SJCRH30 (cell line): Measurements from ENCODE around the gene PDF. TPM values are rescaled to one million over a fixed set of nuclear protein-coding genes. Genes with fewer than 3 reads are reported as not detected.

Experiments
- DNase-seq, 2 experiments: peaks; one replicate each; pipeline ENCODE4 v3.0.0-alpha.2; 2015 to 2020
- H3K27ac ChIP-seq: fragments of 250-450 bp; sonication (Bioruptor Pico); 2 replicates; pipeline ENCODE4 v1.5.1; 2020; ENCODE audit warnings: mild to moderate bottlenecking, moderate library complexity
- H3K27me3 ChIP-seq: fragments of 250-450 bp; sonication (Bioruptor Pico); 2 replicates; pipeline ENCODE4 v1.5.1; 2020; ENCODE audit warnings: mild to moderate bottlenecking, moderate library complexity
- H3K36me3 ChIP-seq: fragments of 250-450 bp; sonication (Bioruptor Pico); 2 replicates; pipeline ENCODE4 v1.5.1; 2020; ENCODE audit warnings: mild to moderate bottlenecking, moderate library complexity
- H3K4me1 ChIP-seq: fragments of 250-450 bp; sonication (Bioruptor Pico); 2 replicates; pipeline ENCODE4 v1.5.1; 2020; ENCODE audit warnings: mild to moderate bottlenecking, moderate library complexity
- H3K4me3 ChIP-seq: fragments of 250-450 bp; sonication (Bioruptor Pico); 2 replicates; pipeline ENCODE4 v1.5.1; 2020; ENCODE audit warnings: mild to moderate bottlenecking, moderate library complexity
- H3K9me3 ChIP-seq: fragments of 250-450 bp; sonication (Bioruptor Pico); replicated peaks from 2 replicates; pipeline ENCODE4 v1.5.1; 2020; ENCODE audit warnings: mild to moderate bottlenecking, moderate library complexity
- total RNA-seq: library from RNA; depleted of rRNA; stranded (reverse); fragments of >200 nt; shearing (Covaris generic); gene quantifications from 2 replicates; pipeline ENCODE4 v1.2.3, GENCODE V29; 2014

PDF gene
- total RNA-seq, 1 experiment from 2014 or later = 10.3 TPM

DNA sequence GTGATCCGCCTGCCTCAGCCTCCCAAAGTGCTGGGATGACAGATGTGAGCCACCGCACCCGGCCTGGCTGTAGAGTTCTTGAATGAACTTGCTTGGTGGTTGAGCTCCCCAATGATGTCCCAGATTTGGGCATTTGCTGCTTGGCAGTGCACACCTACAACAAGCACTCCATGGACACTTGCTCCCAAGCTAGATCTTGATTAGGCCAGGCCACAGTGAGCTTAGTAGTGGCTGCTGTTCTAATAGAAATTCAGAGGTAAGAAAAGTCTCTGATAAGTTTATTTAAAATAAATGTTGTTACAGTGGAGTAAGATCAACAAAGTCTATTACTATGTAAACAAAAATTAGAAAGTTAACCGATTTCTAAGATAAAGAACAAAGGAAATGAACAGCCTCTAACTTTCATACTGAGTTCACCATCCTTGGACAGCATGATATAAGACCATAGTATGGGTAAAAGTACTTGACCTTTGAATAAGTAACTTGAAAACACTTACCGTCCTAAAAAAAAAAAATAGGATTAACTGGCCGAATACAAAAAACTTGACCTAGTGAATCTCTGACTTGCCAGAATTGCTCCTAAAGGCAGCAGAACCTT is 20.2 kb upstream of the PDF start:
- no peak overlapping the region for H3K27ac ChIP-seq
- no peaks in the 10 kb centered on the region for H3K27me3 ChIP-seq
- H3K4me1 ChIP-seq = no peaks in the 10 kb centered on the region
- no peak for DNase-seq
- H3K36me3 ChIP-seq = no peaks in the 10 kb centered on the region
- no peak overlapping the region for H3K4me3 ChIP-seq
- H3K9me3 ChIP-seq = no peaks in the 10 kb centered on the region

DNA sequence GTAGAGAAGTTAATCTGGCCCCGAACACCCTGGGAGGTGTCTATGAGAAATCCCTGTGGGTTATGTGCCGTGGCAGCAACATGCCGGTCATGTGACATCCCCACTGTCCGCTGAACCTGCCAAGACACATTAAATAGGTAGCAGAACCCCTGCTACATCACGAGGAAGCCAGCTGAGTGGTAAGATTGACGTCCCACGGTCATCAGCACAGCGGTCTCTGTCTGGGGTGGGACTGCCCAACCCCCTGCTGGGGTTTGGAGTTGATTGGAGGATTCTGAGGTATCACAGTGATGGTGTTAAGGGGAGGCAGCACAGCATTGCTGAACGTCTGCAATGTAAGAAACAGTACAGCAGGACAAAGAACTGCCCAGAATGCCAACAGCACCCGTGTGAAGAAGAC is 19.1 kb upstream of the PDF start:
- no peaks in the 10 kb centered on the region for H3K9me3 ChIP-seq
- H3K4me3 ChIP-seq = no peak overlapping the region
- H3K36me3 ChIP-seq = no peaks in the 10 kb centered on the region
- no peaks in the 10 kb centered on the region for H3K27me3 ChIP-seq
- no peak for DNase-seq
- H3K4me1 ChIP-seq = no peaks in the 10 kb centered on the region
- H3K27ac ChIP-seq = no peak overlapping the region

DNA sequence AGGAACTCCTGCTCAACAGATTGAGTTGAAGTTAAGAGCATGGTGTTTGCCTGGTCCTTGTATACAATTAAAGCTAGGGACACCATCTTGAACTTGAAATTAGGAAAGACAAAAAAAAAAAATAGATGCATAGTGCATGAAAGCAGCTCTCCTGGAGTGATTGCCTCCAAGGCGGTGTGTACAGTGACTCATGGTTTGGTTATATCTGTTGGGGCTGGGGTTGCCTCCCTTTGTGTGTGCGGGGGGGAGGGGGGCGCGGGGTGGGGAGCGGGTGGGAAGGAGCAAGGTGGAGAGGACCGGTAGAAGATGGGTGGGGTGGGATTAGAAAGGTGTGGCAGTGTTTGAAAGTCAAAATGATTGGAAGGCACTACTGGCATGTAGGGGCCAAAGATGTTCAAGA is 17.8 kb upstream of the PDF start:
- Histone ChIP-seq H3K4me3 (no peak overlapping the region), H3K27me3 (no peaks in the 10 kb centered on the region), H3K9me3 (no peaks in the 10 kb centered on the region), H3K4me1 (no peaks in the 10 kb centered on the region), H3K36me3 (no peaks in the 10 kb centered on the region; the same call in 1 of the 2 replicates), H3K27ac (no peak overlapping the region)
- no peak for DNase-seq

DNA sequence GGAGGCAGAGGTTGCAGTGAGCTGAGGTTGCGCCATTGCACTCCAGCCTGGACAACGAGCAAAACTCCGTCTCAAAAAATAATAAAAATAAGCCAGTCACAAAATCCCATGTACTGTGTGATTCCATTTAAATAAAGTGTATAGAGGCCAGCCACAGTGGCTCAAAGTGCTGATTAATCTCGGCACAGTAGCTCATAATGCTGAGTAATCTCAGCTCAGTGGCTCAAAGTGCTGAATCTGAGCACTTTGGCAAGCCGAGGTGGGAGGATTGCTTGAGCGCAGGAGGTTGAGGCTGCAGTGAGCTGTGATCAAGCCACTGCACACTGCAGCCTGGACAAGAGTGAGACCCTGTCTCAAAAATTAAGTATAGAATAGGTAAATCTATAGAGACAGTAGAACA is 16.3 kb upstream of the PDF start:
- no peak overlapping the region for H3K27ac ChIP-seq
- DNase-seq = no peak
- H3K36me3 ChIP-seq = peaks cover 15% of the 10 kb centered on the region
- H3K4me1 ChIP-seq = no peaks in the 10 kb centered on the region
- H3K4me3 ChIP-seq = no peak overlapping the region
- no peaks in the 10 kb centered on the region for H3K9me3 ChIP-seq
- no peaks in the 10 kb centered on the region for H3K27me3 ChIP-seq

DNA sequence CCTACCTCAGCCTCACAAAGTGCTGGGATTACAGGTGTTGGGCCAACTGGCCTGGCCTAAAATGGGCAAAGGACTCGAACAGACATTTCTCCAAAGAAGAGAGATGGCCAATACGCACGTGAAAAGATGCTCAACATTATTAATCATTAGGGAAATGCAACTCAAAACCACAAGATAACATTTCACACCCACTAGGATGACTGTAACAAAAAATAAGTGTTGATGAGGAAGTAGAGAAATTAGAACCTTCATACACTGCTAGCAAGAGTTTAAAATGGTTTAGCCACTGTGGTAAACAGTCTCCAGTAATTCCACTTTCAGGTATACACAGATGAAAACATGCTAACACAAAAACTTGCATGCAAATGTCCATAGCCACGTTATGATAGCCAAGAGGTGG is 15.5 kb upstream of the PDF start:
- no peaks in the 10 kb centered on the region for H3K27me3 ChIP-seq
- H3K4me3 ChIP-seq = no peak overlapping the region
- H3K4me1 ChIP-seq = no peaks in the 10 kb centered on the region
- no peak overlapping the region for H3K27ac ChIP-seq
- no peaks in the 10 kb centered on the region for H3K9me3 ChIP-seq
- no peak for DNase-seq
- peaks cover 21% of the 10 kb centered on the region for H3K36me3 ChIP-seq

DNA sequence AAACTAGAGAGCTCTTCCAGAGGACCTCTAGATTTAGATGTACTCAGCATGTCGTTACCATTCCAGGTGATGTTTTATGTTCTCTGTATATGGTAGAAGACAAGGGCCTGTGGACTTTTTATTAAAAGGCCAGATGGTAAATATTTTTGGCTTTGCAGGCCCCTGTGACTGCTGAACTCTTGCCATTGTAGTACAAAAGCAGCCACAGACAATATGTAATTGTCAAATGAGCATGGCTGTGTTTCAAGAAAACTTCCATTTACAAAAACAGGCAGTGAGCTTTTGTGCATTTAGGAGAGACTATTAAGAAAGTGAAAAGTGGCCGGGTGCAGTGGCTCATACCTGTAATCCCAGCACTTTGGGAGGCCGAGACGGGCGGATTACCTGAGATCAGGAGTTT is 13.8 kb upstream of the PDF start:
- H3K4me1 ChIP-seq = 0 out of 2 replicates have a peak, but pooled peaks cover 3% of the 10 kb centered on the region
- no peaks in the 10 kb centered on the region for H3K9me3 ChIP-seq
- no peak overlapping the region for H3K4me3 ChIP-seq
- peaks cover 22% of the 10 kb centered on the region for H3K36me3 ChIP-seq
- no peak for DNase-seq
- no peak overlapping the region for H3K27ac ChIP-seq
- H3K27me3 ChIP-seq = no peaks in the 10 kb centered on the region

DNA sequence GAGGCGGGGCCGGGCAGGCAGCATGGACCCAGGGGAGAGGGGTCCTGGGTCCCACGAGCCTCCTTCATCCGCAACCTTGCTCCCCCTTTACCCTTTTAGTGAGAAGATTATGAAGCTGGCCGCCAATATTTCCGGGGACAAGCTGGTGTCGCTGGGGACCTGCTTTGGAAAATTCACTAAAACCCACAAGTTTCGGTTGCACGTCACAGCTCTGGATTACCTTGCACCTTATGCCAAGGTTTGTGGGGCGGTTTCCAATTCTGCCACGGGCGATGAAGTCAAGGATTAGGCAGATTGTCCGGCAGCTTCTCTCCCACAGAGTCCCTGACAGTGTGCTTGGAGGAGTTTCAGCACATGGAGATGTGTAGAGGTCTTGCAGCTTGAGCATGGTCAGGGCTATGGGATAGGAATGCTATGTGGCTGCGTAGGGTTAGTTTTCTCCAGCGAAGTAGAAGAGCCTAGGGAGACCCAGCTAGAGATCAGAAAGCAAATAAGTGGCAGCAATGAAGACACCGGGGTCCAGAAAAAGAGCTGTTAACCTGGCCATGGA is 9.8 kb upstream of the PDF start:
- DNase-seq = no peak
- 0 out of 2 replicates have a peak, but pooled peaks cover 3% of the 10 kb centered on the region for H3K4me1 ChIP-seq

DNA sequence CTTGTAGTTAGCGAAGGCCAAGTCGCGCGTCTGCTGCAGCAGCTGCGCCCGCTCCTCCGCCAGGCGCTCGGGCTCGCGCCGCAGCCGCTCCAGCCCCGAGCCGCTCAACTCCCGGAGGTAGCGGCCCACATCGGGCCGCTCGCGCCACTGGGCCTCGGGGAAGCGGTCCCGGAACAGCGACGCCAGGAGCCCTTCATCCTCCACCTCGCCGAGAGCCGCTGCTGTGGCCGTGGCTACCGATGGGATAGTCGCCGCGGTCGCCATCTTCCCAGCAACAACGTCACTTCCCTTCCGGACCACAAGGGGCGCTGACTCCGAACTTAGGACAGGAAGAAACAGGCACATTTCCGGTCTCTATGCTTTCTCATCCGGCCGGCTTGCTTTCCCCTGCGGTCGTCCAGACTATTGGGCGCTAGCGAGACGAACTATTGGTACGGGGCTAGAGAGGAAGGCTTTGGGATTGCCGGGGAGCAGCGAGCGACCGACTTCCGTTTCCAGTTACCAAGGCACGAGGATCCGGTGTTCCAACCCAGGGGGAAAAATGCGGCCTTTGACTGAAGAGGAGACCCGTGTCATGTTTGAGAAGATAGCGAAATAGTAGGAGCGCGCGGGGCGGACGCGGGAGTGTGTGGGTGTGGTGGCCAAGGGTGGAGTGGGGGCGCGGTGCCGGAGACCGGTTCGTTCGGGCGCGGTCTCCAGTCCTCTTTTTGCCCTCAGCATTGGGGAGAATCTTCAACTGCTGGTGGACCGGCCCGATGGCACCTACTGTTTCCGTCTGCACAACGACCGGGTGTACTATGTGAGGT is 9.1 kb upstream of the PDF start, which contains the start of the genes COG8 and NIP7:
COG8 (minus strand) TSS at position 276 of the 806 bp plus-strand sequence; CDS start at position 264, 12 bp downstream.
NIP7 (plus strand) TSS at position 484 of the 806 bp plus-strand sequence; CDS start at position 542, 58 bp downstream.
- no peaks in the 10 kb centered on the region for H3K27me3 ChIP-seq
- H3K4me3 ChIP-seq = peak within 1 kb of the TSS; percentile 99
- DNase-seq = peak; percentile 95 to 97
- H3K4me1 ChIP-seq = 0 out of 2 replicates have a peak, but pooled peaks cover 3% of the 10 kb centered on the region
- H3K27ac ChIP-seq = peak within 1 kb of the TSS; percentile 96
- no peaks in the 10 kb centered on the region for H3K9me3 ChIP-seq
- peaks cover 22% of the 10 kb centered on the region for H3K36me3 ChIP-seq

More for the DNA sequence above, 9.8 kb upstream of the PDF start:
- no peaks in the 10 kb centered on the region for H3K27me3 ChIP-seq
- H3K27ac ChIP-seq = peak overlapping the region; percentile 96
- H3K36me3 ChIP-seq = peaks cover 22% of the 10 kb centered on the region
- H3K9me3 ChIP-seq = no peaks in the 10 kb centered on the region
- peak overlapping the region; percentile 99 for H3K4me3 ChIP-seq

DNA sequence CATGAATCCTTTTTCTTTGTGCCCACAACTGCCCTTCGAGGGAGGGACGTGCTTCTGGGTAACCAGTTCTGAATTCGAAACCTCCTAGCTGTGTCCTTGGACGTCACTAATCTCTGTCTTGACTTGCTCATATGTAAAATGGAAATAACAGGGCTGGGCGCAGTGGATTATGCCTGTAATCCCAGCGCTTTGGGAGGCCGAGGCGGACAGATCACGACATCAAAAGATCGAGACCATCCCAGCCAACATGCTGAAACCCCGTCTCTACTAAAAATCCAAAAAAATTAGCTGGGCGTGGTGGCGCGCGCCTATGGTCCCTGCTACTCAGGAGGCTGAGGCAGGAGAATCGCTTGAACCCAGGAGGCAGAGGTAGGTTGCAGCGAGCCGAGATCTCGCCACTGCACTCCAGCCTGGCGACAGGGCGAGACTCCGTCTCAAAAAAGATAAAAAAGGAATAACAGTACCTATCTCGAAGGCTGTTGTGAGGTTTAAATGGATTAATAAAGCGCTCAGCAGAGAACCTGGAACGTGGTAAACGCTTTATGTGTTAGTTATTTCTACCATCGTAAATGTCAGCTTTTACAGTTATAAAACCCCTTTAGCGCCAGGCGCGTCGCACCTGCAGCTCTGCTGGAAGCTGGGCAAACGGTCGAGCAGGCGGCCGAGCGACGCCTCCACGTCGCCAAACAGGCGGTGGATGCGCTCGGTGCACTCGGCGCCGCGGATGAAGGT is 8.3 kb upstream of the PDF start:
- Histone ChIP-seq H3K27me3 (no peaks in the 10 kb centered on the region), H3K4me3 (peak overlapping the region; percentile 99), H3K4me1 (0 out of 2 replicates have a peak, but pooled peaks cover 3% of the 10 kb centered on the region), H3K36me3 (peaks cover 27% of the 10 kb centered on the region), H3K9me3 (no peaks in the 10 kb centered on the region), H3K27ac (peak overlapping the region; percentile 96)
- no peak for DNase-seq

DNA sequence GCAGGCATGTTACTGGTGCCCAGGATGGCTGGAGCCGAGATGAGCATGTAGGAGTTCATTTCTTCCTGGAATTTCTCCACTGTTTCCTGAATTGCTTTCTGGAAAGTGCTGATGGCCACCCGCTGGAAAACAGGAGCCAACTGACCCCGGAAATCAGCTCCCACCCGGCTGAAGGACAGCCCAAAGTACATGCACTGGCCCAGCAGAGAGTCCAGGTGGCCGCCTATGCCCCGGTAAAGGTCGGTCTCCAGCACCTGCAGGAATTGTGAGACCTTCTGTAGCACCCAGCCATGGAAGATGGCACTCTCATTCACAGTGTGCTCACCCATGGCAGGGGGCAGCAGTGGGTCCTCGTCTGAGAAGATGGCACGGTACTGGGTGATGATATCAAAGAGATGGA is 4.3 kb upstream of the PDF start:
- no peak overlapping the region for H3K4me3 ChIP-seq

DNA sequence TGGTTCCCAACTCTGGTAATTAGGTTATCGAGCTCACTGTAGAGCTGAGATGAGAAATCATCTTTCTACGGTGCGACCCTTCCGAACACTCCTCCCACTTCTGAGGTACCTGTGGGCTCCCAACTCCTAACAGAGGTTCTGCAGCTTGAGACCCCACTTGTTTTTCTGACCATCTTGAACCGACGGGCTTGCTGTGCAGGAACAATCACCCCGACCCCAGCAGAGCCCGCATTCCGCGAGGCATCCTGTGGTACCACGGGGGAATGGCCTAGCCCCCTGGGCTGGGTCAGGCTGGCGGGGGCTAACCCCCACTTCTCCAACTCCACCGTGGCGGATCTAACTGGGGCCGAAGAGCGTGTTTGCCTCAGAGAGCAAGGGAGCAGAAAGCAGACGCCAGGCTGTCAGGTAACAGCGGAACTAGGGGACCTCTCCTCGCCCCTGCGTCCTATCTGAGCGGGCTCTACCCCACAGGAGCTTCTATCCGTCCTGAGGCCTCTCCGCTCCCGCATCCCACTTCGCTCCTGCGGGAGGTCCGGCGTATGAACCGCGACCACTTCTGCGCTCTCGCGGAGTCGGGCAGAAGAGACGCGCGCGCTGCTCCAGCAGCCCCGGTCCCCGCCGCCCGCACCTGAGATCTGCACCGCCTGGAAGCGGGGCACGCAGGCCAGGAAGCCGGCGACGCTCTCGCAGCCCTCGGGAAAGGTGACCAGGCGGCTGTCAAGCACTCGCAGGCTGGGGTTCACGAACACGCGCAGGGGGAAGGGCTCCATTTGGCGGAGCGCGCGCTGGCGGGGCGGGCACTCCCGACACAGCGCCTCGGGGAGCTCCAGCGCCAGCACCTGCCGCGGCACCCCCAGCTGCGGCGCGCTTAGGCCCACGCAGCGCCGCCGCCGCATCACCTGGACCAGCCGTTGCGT is 761 bp downstream of the PDF start:
- Histone ChIP-seq H3K4me1 (peaks cover 10% of the 10 kb centered on the region), H3K27ac (peak overlapping the region; percentile 10; the same call in 1 of the 2 replicates), H3K36me3 (peaks cover 29% of the 10 kb centered on the region), H3K27me3 (no peaks in the 10 kb centered on the region), H3K9me3 (no peaks in the 10 kb centered on the region), H3K4me3 (peak overlapping the region; percentile 77)
- DNase-seq = no peak

More for the DNA sequence above, 4.3 kb upstream of the PDF start:
- no peak overlapping the region for H3K27ac ChIP-seq
- DNase-seq = no peak
- peaks cover 9% of the 10 kb centered on the region; the same call in 1 of the 2 replicates for H3K36me3 ChIP-seq
- H3K9me3 ChIP-seq = no peaks in the 10 kb centered on the region
- no peaks in the 10 kb centered on the region for H3K4me1 ChIP-seq
- no peaks in the 10 kb centered on the region for H3K27me3 ChIP-seq

DNA sequence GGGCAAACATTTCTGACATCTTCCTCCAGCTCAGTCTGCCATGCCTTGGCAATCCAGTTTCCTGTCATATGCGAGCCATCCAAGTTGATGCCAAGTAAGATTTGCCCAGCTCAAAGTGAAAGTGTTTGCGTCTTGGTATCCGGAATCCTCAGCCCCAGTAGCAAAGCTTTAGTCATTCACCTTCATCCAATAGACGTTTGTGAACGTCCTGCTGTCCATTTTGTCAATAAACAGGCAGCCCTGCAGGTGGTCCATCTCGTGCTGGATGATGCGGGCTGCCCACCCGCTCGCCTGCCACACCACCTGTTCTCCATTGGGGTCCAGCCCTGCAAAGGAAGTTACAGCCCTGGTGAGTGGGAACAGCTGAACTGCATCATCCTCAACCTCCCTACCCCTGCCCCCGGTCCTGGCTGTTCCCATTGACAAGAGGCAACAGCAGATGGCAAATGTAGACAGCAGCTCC is 1.5 kb downstream of the PDF start:
- Histone ChIP-seq H3K4me3 (no peak overlapping the region), H3K27ac (no peak overlapping the region), H3K9me3 (no peaks in the 10 kb centered on the region), H3K27me3 (no peaks in the 10 kb centered on the region), H3K4me1 (peaks cover 10% of the 10 kb centered on the region), H3K36me3 (peaks cover 26% of the 10 kb centered on the region)
- peak; percentile 38 to 41 for DNase-seq

DNA sequence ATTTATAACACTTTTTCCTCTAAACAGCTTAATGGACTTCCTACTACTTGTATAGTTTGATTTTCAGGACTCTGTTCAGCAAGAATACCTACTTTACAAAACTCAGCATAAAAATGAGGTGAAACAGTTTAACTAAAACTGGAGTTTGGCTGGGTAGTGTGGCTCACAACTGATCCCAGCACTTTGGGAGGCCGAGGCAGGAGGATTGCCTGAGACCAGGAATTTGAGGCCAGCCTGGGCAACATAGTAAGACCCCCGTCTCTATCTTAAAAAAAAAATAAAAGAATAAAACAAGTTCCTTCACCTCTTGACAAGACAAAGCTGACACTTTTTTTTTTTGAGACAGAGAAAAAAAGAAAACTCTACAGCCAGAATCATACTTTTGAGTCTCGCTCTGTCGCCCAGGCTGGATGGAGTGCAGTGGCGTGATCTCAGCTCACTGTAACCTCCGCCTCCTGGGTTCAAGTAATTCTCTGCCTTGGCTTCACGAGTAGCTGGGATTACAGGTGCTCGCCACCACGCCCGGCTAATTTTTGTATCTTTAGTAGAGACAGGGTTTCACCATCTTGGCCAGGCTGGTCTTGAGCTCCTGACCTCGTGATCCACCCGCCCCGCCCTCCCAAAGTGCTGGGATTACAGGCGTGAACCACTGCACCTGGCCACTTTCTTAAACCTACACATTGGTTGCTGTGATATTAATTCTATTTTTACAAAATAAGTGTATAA is 2.6 kb downstream of the PDF start:
- peaks cover 31% of the 10 kb centered on the region for H3K36me3 ChIP-seq

More for the DNA sequence above, 2.6 kb downstream of the PDF start:
- no peak for DNase-seq
- no peak overlapping the region for H3K4me3 ChIP-seq
- H3K9me3 ChIP-seq = no peaks in the 10 kb centered on the region
- H3K4me1 ChIP-seq = peaks cover 10% of the 10 kb centered on the region
- H3K27me3 ChIP-seq = no peaks in the 10 kb centered on the region
- H3K27ac ChIP-seq = no peak overlapping the region
